ENCODE data around the gene TUBG1. TPM values are rescaled to one million over a fixed set of nuclear protein-coding genes. Genes with fewer than 3 reads are reported as not detected.

TUBG1 gene
- total and polyA plus RNA-seq, 2 of the 4 experiments (the other 2 are of a cell fraction), result 38.9 to 94.5 TPM

- Histone ChIP-seq H4K5ac (ENCODE audit: low read depth, low read length) (peak overlapping the region; percentile 87), H3K36me3 (ENCODE audit: control insufficient read depth, insufficient read depth, low read length) (peaks cover 53% of the 10 kb centered on the region), H2BK20ac (ENCODE audit: low read depth, low read length) (no peak overlapping the region; the same call in 1 of the 2 replicates), H2AK9ac (replicated peaks; ENCODE audit: low read depth, low read length, poor library complexity) (peak overlapping the region; percentile 94), H3K9me1 (ENCODE audit: insufficient read depth, low read length) (peaks cover 19% of the 10 kb centered on the region), H4K8ac (ENCODE audit: low read depth in 2 of 2, low read length in 2 of 2) (peak overlapping the region; percentile 96 to 100), H3K4me2 (ENCODE audit: low read depth, low read length) (peak overlapping the region; percentile 63), H3K4me3 (ENCODE audit: insufficient read depth, low read depth, low read length) (peak overlapping the region; percentile 84), H3K27ac (ENCODE audit: insufficient read depth, low read length) (peak overlapping the region; percentile 77), H2AK5ac (ENCODE audit: low read depth, low read length) (peak overlapping the region; percentile 99), H3K27me3 (ENCODE audit: control insufficient read depth, insufficient read depth, low read length) (no peaks in the 10 kb centered on the region), H3K9me3 (ENCODE audit: control insufficient read depth, insufficient read depth, low read length) (no peaks in the 10 kb centered on the region), H4K91ac (ENCODE audit: insufficient read depth, low read depth, low read length) (peak overlapping the region; percentile 94), H3K23ac (ENCODE audit: low read depth, low read length) (no peak overlapping the region; the same call in 1 of the 2 replicates), H3K4me1 (ENCODE audit: control insufficient read depth, insufficient read depth, low read length) (peaks cover 19% of the 10 kb centered on the region), H3K18ac (ENCODE audit: low read depth, low read length) (no peak overlapping the region), H3K9ac (ENCODE audit: low read depth, low read length) (peak overlapping the region; percentile 19; the same call in 1 of the 2 replicates), H2BK5ac (ENCODE audit: low read depth, low read length, poor library complexity, severe bottlenecking) (peak overlapping the region; percentile 75), H3K79me1 (ENCODE audit: low read depth in 1 of 2, low read length in 2 of 2) (peaks cover 41 to 84% of the 10 kb centered on the region in 2 experiments), H2BK15ac (ENCODE audit: low read depth, low read length) (0 out of 3 replicates have a peak overlapping the region, but pooled peaks have one; percentile 84), H2BK120ac (ENCODE audit: low read depth, low read length) (peak overlapping the region; percentile 55; the same call in 1 of the 2 replicates), H2AFZ (replicated peaks; ENCODE audit: low read length, poor library complexity) (peak overlapping the region; percentile 100), H3K4ac (ENCODE audit: low read depth, low read length) (peak overlapping the region; percentile 81), H3K14ac (replicated peaks; ENCODE audit: low read depth, low read length) (peak overlapping the region; percentile 67; the same call in 1 of the 2 replicates), H4K20me1 (ENCODE audit: insufficient read depth, low read length) (peaks cover 8% of the 10 kb centered on the region; the same call in 1 of the 2 replicates), H3K56ac (ENCODE audit: extremely low read depth, insufficient read depth, low read length) (no peak overlapping the region)
- no TSS peak for BruUV-seq (replicated peaks)
- intact Hi-C loops (cut with micrococcal nuclease) (no loop called here), in situ Hi-C loops (cut with MboI; ENCODE audit: low sequenced_read_pairs) (no loop called here), dilution Hi-C loops (cut with HindIII; ENCODE audit: low sequenced_read_pairs, unreplicated experiment) (no loop called here)
- CTCF ChIA-PET, result no interaction called here
- 21% methylated on average over 6 of the region's 28 CpGs; no CpG with 5 or more reads in 1 of the 2 experiments for WGBS, 2 experiments (ENCODE audit: extremely low coverage in 2 of 2, insufficient read length in 1 of 2)
- no peak for DNase-seq
- TF ChIP-seq ELK1 (IDR thresholded peaks at IDR 0.05; ENCODE audit: borderline replicate concordance, low read depth, low read length) (no peak), RCOR1 (IDR thresholded peaks at IDR 0.05; ENCODE audit: insufficient replicate concordance, low read length) (no peak), SMC3 (IDR thresholded peaks at IDR 0.05; ENCODE audit: low read depth, low read length) (no peak), MAFK (IDR thresholded peaks at IDR 0.05; ENCODE audit: low read depth, low read length) (no peak), USF2 (IDR thresholded peaks at IDR 0.05; ENCODE audit: low read depth, low read length) (no peak), CHD1 (IDR thresholded peaks at IDR 0.05; ENCODE audit: low read depth, low read length) (no peak)
- POLR2A ChIA-PET (ENCODE audit: unreplicated experiment), result no interaction called here
- ATAC-seq (ENCODE audit: low read depth), result peak; percentile 6
Observed at GRCh38 chr17:42566215-42566882, 43.1 kb upstream of the TUBG1 start.
